IMR-90 (cell line): ENCODE results near the gene KAZN. TPM values are rescaled to one million over a fixed set of nuclear protein-coding genes. Genes with fewer than 3 reads are reported as not detected.
A peak's percentile ranks its signal among the peaks of the same experiment; 100 is the strongest.

Experiments used
- ATAC-seq: fragments of 200-7000 bp; cut with Tn5 transposase; 2 replicates; pipeline ENCODE4 v1.9.1; 2020; ENCODE audit warnings: low read depth, mild to moderate bottlenecking, moderate library complexity
- BruUV-seq: library from RNA; stranded (reverse); fragments of 400-500 nt; replicated peaks from 2 replicates; lab custom pipeline; 2021; lab: Mats Ljungman, UMichigan
- CTCF ChIA-PET: fragments of 300-600 bp; formaldehyde crosslinking; extraction: SDS; loops from one replicate; lab custom pipeline; 2021; ENCODE audit warnings: antibody characterized with exemption; lab: Yijun Ruan, JAX
- POLR2A ChIA-PET: fragments of 300-600 bp; sonication (Branson Sonifier 250); formaldehyde crosslinking; loops from one replicate; lab custom pipeline; 2022; ENCODE audit warnings: antibody characterized with exemption; ENCODE audit not compliant: unreplicated experiment; lab: Charles Lee
- DNase-seq: peaks from one replicate; pipeline ENCODE4 v3.0.0; 2013
- H2AFZ ChIP-seq: replicated peaks from 2 replicates; pipeline ENCODE3; 2013; ENCODE audit warnings: low read length, mild to moderate bottlenecking; ENCODE audit not compliant: poor library complexity
- H2AK5ac ChIP-seq: 2 replicates; pipeline ENCODE4 v1.6.1; 2013; ENCODE audit warnings: low read depth, low read length, inconsistent platforms
- H2AK9ac ChIP-seq: replicated peaks from 2 replicates; pipeline ENCODE3; 2013; ENCODE audit warnings: mild to moderate bottlenecking, low read depth, low read length, moderate library complexity; ENCODE audit not compliant: poor library complexity
- H2BK120ac ChIP-seq: 2 replicates; pipeline ENCODE4 v1.6.1; 2013; ENCODE audit warnings: low read depth, low read length, inconsistent platforms
- H2BK15ac ChIP-seq: 3 replicates; pipeline ENCODE4 v1.6.1; 2013; ENCODE audit warnings: low read depth, low read length, inconsistent platforms
- H2BK20ac ChIP-seq: 2 replicates; pipeline ENCODE4 v1.6.1; 2013; ENCODE audit warnings: low read depth, mild to moderate bottlenecking, inconsistent platforms, low read length, moderate library complexity
- H2BK5ac ChIP-seq: 2 replicates; pipeline ENCODE4 v1.6.1; 2013; ENCODE audit warnings: mild to moderate bottlenecking, low read depth, low read length, inconsistent platforms; ENCODE audit not compliant: poor library complexity, severe bottlenecking
- H3K14ac ChIP-seq: replicated peaks from 2 replicates; pipeline ENCODE4 v1.6.1; 2013; ENCODE audit warnings: low read depth, low read length, inconsistent platforms
- H3K18ac ChIP-seq: 2 replicates; pipeline ENCODE4 v1.6.1; 2013; ENCODE audit warnings: low read depth, low read length, control low read depth
- H3K23ac ChIP-seq: 2 replicates; pipeline ENCODE4 v1.6.1; 2013; ENCODE audit warnings: low read depth, low read length, inconsistent platforms
- H3K27ac ChIP-seq: 2 replicates; pipeline ENCODE4 v1.5.1; 2013; ENCODE audit warnings: mild to moderate bottlenecking, control low read depth, low read length; ENCODE audit not compliant: insufficient read depth
- H3K27me3 ChIP-seq: 2 replicates; pipeline ENCODE4 v1.6.1; 2013; ENCODE audit warnings: low read length; ENCODE audit not compliant: control insufficient read depth, insufficient read depth
- H3K36me3 ChIP-seq: 2 replicates; pipeline ENCODE4 v1.6.1; 2013; ENCODE audit warnings: low read length, mixed read lengths; ENCODE audit not compliant: control insufficient read depth, insufficient read depth
- H3K4ac ChIP-seq: 2 replicates; pipeline ENCODE4 v1.6.1; 2013; ENCODE audit warnings: low read depth, low read length, inconsistent platforms
- H3K4me1 ChIP-seq: 2 replicates; pipeline ENCODE4 v1.6.1; 2013; ENCODE audit warnings: low read length, mixed read lengths; ENCODE audit not compliant: control insufficient read depth, insufficient read depth
- H3K4me2 ChIP-seq: 2 replicates; pipeline ENCODE4 v1.6.1; 2013; ENCODE audit warnings: low read depth, mild to moderate bottlenecking, control low read depth, low read length, moderate library complexity
- H3K4me3 ChIP-seq: 2 replicates; pipeline ENCODE4 v1.5.1; 2013; ENCODE audit warnings: low read depth, mild to moderate bottlenecking, control low read depth, low read length, moderate library complexity; ENCODE audit not compliant: insufficient read depth
- H3K56ac ChIP-seq: 2 replicates; pipeline ENCODE4 v1.6.1; 2013; ENCODE audit warnings: low read length, inconsistent platforms; ENCODE audit not compliant: insufficient read depth; ENCODE audit errors: extremely low read depth
- H3K79me1 ChIP-seq, 2 experiments: 2 replicates each; pipeline ENCODE4 v1.6.1; 2013; ENCODE audit warnings: low read length in 2 of 2, inconsistent platforms in 1 of 2, low read depth in 1 of 2
- H3K9ac ChIP-seq: 2 replicates; pipeline ENCODE4 v1.6.1; 2013; ENCODE audit warnings: low read depth, low read length, control low read depth
- H3K9me1 ChIP-seq: 2 replicates; pipeline ENCODE4 v1.6.1; 2013; ENCODE audit warnings: low read length, inconsistent platforms; ENCODE audit not compliant: insufficient read depth
- H3K9me3 ChIP-seq: 2 replicates; pipeline ENCODE4 v1.6.1; 2013; ENCODE audit warnings: low read length; ENCODE audit not compliant: control insufficient read depth, insufficient read depth
- H4K20me1 ChIP-seq: 2 replicates; pipeline ENCODE4 v1.6.1; 2013; ENCODE audit warnings: low read length, inconsistent platforms; ENCODE audit not compliant: insufficient read depth
- H4K5ac ChIP-seq: 2 replicates; pipeline ENCODE4 v1.6.1; 2013; ENCODE audit warnings: mild to moderate bottlenecking, low read depth, low read length, control low read depth
- H4K8ac ChIP-seq, 2 experiments: 2 replicates each; pipeline ENCODE4 v1.6.1; 2013; ENCODE audit warnings: low read depth in 2 of 2, low read length in 2 of 2, control low read depth in 1 of 2, inconsistent platforms in 1 of 2
- H4K91ac ChIP-seq: 2 replicates; pipeline ENCODE4 v1.6.1; 2013; ENCODE audit warnings: low read depth, low read length, inconsistent platforms; ENCODE audit not compliant: insufficient read depth
- BHLHE40 ChIP-seq: fragments of 150-350 bp; IDR thresholded peaks from 2 replicates; pipeline ENCODE4 v1.6.1; 2016; ENCODE audit warnings: mild to moderate bottlenecking, low read depth, low read length
- FOS ChIP-seq: fragments of 150-350 bp; IDR thresholded peaks from 2 replicates; pipeline ENCODE4 v1.6.1; 2016; ENCODE audit warnings: low read depth, low read length
- MAZ ChIP-seq: IDR thresholded peaks from 2 replicates; pipeline ENCODE4 v1.6.1; 2012; ENCODE audit warnings: low read depth, mild to moderate bottlenecking, low read length, improper control_type of control experiment, moderate library complexity, borderline replicate concordance
- POLR2A ChIP-seq: IDR thresholded peaks from 2 replicates; pipeline ENCODE4 v1.6.1; 2012; ENCODE audit warnings: mild to moderate bottlenecking, low read depth, low read length
- RAD21 ChIP-seq: IDR thresholded peaks from 2 replicates; pipeline ENCODE4 v1.6.1; 2012; ENCODE audit warnings: low read length, improper control_type of control experiment
- RCOR1 ChIP-seq: IDR thresholded peaks from 2 replicates; pipeline ENCODE4 v1.6.1; 2012; ENCODE audit warnings: mild to moderate bottlenecking, low read length, improper control_type of control experiment; ENCODE audit not compliant: insufficient replicate concordance
- RFX5 ChIP-seq: IDR thresholded peaks from 2 replicates; pipeline ENCODE4 v1.8.0; 2012; ENCODE audit warnings: low read depth, mild to moderate bottlenecking, low read length, moderate library complexity
- SMC3 ChIP-seq: fragments of 150-350 bp; IDR thresholded peaks from 2 replicates; pipeline ENCODE4 v1.6.1; 2016; ENCODE audit warnings: low read depth, mild to moderate bottlenecking, antibody characterized with exemption, low read length, moderate library complexity
- WGBS, 2 experiments: methylation state at CpG; one replicate each; pipeline versions ENCODE4 v1.1.5 to v1.1.7; 2013; ENCODE audit warnings: missing lambda C conversion rate in 2 of 2; ENCODE audit not compliant: insufficient read length in 1 of 2; ENCODE audit errors: extremely low coverage in 2 of 2; 5-methylcytosine and 5-hydroxymethylcytosine counted together
- dilution Hi-C: fragments of 300-500 bp; cut with HindIII; formaldehyde crosslinking; loops from one replicate; pipeline ENCODE4 v1.14.3; 2018; ENCODE audit warnings: low sequenced_read_pairs; ENCODE audit not compliant: unreplicated experiment
- in situ Hi-C: fragments of 300-500 bp; cut with MboI; formaldehyde crosslinking; loops from 3 replicates; pipeline ENCODE4 v1.14.3; 2019; ENCODE audit warnings: low sequenced_read_pairs, inconsistent platforms, mixed read lengths
- intact Hi-C: fragments of 100-400 bp; cut with micrococcal nuclease; formaldehyde crosslinking; loops from 2 replicates; pipeline ENCODE4 v1.10.0; 2022
- polyA plus RNA-seq, 3 experiments: library from polyadenylated mRNA; depleted of rRNA; stranded (reverse); fragments of >200 nt; gene quantifications; 2 replicates each; pipeline ENCODE4 v1.2.3, GENCODE V29; 2012; ENCODE audit warnings: low replicate concordance in 1 of 3
- total RNA-seq: library from RNA; depleted of rRNA; stranded (reverse); fragments of >200 nt; gene quantifications from 2 replicates; pipeline ENCODE4 v1.2.3, GENCODE V29; 2012
- TF ChIP-seq, protein P1 (sequence below): fragments of 150-350 bp; IDR thresholded peaks from 2 replicates; pipeline ENCODE4 v1.6.1; 2016; ENCODE audit warnings: low read depth, mild to moderate bottlenecking, low read length, moderate library complexity, borderline replicate concordance

Gene KAZN
- total and polyA plus RNA-seq, 2 of the 4 experiments (the other 2 are of a cell fraction) = 5.2 to 10.5 TPM

DNA sequence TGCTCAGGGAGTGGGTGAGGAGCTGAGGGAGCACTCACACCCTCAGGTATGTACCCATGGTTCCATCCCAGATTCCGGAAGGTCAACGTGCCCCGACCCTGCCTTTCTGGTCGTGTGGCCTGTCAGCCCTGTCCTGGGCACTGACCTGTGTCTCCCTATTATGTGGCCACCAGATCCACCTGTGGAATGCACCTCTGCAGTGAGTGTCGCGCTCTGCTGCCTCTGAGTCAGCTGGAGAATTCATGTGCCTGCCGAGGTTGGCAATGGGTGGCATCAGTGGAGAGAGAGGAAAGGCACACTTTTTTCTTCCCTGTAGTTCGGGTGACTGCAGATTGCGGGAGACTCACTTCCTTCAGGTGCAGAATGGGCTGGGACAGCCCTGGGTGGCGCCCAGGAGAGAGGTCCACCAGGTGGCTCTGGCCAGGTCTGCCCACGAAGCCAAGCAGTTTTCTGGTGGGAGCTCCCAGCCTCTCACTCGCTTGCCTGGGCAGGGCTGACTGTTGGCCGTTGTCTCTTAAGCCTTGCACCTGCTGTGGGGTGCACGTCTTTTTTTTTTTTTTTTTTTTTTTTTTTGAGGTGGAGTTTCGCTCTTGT lies 378.9 kb downstream of the KAZN start:
- no peak overlapping the region for H3K27ac ChIP-seq
- no TSS peak for BruUV-seq
- H3K9me3 ChIP-seq = peaks cover 4% of the 10 kb centered on the region
- H3K36me3 ChIP-seq = no peaks in the 10 kb centered on the region; the same call in 1 of the 2 replicates
- WGBS, 2 experiments = 89% methylated on average over 3 of the region's 15 CpGs; no CpG with 5 or more reads in 1 of the 2 experiments
- H3K9ac ChIP-seq = no peak overlapping the region
- no peak overlapping the region for H4K8ac ChIP-seq
- no peak overlapping the region for H3K23ac ChIP-seq
- no peak overlapping the region for H3K4me3 ChIP-seq
- intact Hi-C loops (no loop called here), in situ Hi-C loops (no loop called here), dilution Hi-C loops (no loop called here)
- H4K5ac ChIP-seq = no peak overlapping the region
- no peak overlapping the region for H3K18ac ChIP-seq
- H2BK5ac ChIP-seq = no peak overlapping the region
- H2BK15ac ChIP-seq = no peak overlapping the region
- TF ChIP-seq POLR2A (no peak), BHLHE40 (no peak), SMC3 (no peak), MAZ (no peak), RAD21 (no peak), FOS (no peak), RFX5 (no peak), RCOR1 (no peak)
- TF ChIP-seq, protein P1, sequence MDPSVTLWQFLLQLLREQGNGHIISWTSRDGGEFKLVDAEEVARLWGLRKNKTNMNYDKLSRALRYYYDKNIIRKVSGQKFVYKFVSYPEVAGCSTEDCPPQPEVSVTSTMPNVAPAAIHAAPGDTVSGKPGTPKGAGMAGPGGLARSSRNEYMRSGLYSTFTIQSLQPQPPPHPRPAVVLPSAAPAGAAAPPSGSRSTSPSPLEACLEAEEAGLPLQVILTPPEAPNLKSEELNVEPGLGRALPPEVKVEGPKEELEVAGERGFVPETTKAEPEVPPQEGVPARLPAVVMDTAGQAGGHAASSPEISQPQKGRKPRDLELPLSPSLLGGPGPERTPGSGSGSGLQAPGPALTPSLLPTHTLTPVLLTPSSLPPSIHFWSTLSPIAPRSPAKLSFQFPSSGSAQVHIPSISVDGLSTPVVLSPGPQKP = no peak
- no peak overlapping the region for H2BK120ac ChIP-seq
- H2AK5ac ChIP-seq = no peak overlapping the region
- no peak overlapping the region for H2BK20ac ChIP-seq
- peaks cover 33% of the 10 kb centered on the region for H4K20me1 ChIP-seq
- peaks cover 22% of the 10 kb centered on the region for H3K9me1 ChIP-seq
- ChIA-PET CTCF (no interaction called here), POLR2A (no interaction called here)
- H3K27me3 ChIP-seq = no peaks in the 10 kb centered on the region
- H3K14ac ChIP-seq = no peak overlapping the region
- H3K56ac ChIP-seq = no peak overlapping the region
- peaks cover 26 to 74% of the 10 kb centered on the region in 2 experiments for H3K79me1 ChIP-seq
- H3K4me2 ChIP-seq = no peak overlapping the region
- H2AK9ac ChIP-seq = peak overlapping the region; percentile 19
- H3K4me1 ChIP-seq = peaks cover 14% of the 10 kb centered on the region
- DNase-seq (no peak), ATAC-seq (no peak)
- no peak overlapping the region for H3K4ac ChIP-seq
- no peak overlapping the region for H2AFZ ChIP-seq
- no peak overlapping the region for H4K91ac ChIP-seq
